SK-N-SH (cell line): ENCODE results near the gene DAPK3. TPM values are rescaled to one million over a fixed set of nuclear protein-coding genes. Genes with fewer than 3 reads are reported as not detected.
A peak's percentile ranks its signal among the peaks of the same experiment; 100 is the strongest.

Source experiments
- ELF1 ChIP-seq: IDR thresholded peaks from 2 replicates; pipeline ENCODE4 v1.4.0; 2012
- JUND ChIP-seq: IDR thresholded peaks from 2 replicates; pipeline ENCODE4 v1.4.0; 2012
- MXI1 ChIP-seq: IDR thresholded peaks from 2 replicates; pipeline ENCODE4 v1.6.1; 2012; ENCODE audit warnings: mild to moderate bottlenecking, low read depth, low read length, improper control_type of control experiment
- NFIC ChIP-seq: IDR thresholded peaks from 2 replicates; pipeline ENCODE4 v1.4.0; 2012; ENCODE audit warnings: borderline replicate concordance
- RXRA ChIP-seq: IDR thresholded peaks from 2 replicates; pipeline ENCODE4 v1.4.0; 2012; ENCODE audit warnings: low read depth, mild to moderate bottlenecking, borderline replicate concordance
- SIN3A ChIP-seq: IDR thresholded peaks from 2 replicates; pipeline ENCODE4 v1.6.1; 2012; ENCODE audit warnings: low read depth, mild to moderate bottlenecking, low read length, moderate library complexity, borderline replicate concordance
- SMC3 ChIP-seq: IDR thresholded peaks from 2 replicates; pipeline ENCODE4 v1.6.1; 2012; ENCODE audit warnings: low read depth, low read length, improper control_type of control experiment
- TAF1 ChIP-seq: IDR thresholded peaks from 2 replicates; pipeline ENCODE4 v1.6.1; 2012; ENCODE audit warnings: low read depth, mild to moderate bottlenecking, low read length, moderate library complexity, borderline replicate concordance
- TCF12 ChIP-seq: IDR thresholded peaks from 2 replicates; pipeline ENCODE4 v1.4.0; 2012
- USF2 ChIP-seq: fragments of 150-350 bp; IDR thresholded peaks from 2 replicates; pipeline ENCODE4 v1.6.1; 2017; ENCODE audit warnings: antibody characterized with exemption, low read length, low read depth, borderline replicate concordance
- ZBTB33 ChIP-seq: IDR thresholded peaks from 2 replicates; pipeline ENCODE4 v1.4.0; 2012; ENCODE audit warnings: low read depth, borderline replicate concordance
- polyA plus RNA-seq, 3 experiments: library from polyadenylated mRNA; depleted of rRNA; stranded (reverse); fragments of >200 nt; gene quantifications; 2 replicates each; pipeline ENCODE4 v1.2.3, GENCODE V29; 2012
- TF ChIP-seq, protein P1 (sequence below): IDR thresholded peaks from 2 replicates; pipeline ENCODE4 v1.6.1; 2012; ENCODE audit warnings: mild to moderate bottlenecking, low read depth, low read length, moderate library complexity
- TF ChIP-seq, protein P2 (sequence below): IDR thresholded peaks from 2 replicates; pipeline ENCODE4 v1.4.0; 2012; ENCODE audit warnings: low read depth

Gene DAPK3
- polyA plus RNA-seq, 1 of the 3 experiments (the other 2 are of a cell fraction) = 142 TPM

GRCh38 chr19:3969435-3970312, 1.2 kb downstream of the DAPK3 start (continued):
- TF ChIP-seq NFIC (peak; percentile 72), USF2 (no peak), RXRA (no peak), SMC3 (no peak), ZBTB33 (no peak), JUND (peak; percentile 58), MXI1 (no peak), TCF12 (peak; percentile 53), SIN3A (no peak; the same call in 1 of the 2 replicates), TAF1 (peak; percentile 15; the same call in 1 of the 2 replicates), ELF1 (no peak)
- TF ChIP-seq, protein P1, sequence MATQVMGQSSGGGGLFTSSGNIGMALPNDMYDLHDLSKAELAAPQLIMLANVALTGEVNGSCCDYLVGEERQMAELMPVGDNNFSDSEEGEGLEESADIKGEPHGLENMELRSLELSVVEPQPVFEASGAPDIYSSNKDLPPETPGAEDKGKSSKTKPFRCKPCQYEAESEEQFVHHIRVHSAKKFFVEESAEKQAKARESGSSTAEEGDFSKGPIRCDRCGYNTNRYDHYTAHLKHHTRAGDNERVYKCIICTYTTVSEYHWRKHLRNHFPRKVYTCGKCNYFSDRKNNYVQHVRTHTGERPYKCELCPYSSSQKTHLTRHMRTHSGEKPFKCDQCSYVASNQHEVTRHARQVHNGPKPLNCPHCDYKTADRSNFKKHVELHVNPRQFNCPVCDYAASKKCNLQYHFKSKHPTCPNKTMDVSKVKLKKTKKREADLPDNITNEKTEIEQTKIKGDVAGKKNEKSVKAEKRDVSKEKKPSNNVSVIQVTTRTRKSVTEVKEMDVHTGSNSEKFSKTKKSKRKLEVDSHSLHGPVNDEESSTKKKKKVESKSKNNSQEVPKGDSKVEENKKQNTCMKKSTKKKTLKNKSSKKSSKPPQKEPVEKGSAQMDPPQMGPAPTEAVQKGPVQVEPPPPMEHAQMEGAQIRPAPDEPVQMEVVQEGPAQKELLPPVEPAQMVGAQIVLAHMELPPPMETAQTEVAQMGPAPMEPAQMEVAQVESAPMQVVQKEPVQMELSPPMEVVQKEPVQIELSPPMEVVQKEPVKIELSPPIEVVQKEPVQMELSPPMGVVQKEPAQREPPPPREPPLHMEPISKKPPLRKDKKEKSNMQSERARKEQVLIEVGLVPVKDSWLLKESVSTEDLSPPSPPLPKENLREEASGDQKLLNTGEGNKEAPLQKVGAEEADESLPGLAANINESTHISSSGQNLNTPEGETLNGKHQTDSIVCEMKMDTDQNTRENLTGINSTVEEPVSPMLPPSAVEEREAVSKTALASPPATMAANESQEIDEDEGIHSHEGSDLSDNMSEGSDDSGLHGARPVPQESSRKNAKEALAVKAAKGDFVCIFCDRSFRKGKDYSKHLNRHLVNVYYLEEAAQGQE = no peak
- TF ChIP-seq, protein P2, sequence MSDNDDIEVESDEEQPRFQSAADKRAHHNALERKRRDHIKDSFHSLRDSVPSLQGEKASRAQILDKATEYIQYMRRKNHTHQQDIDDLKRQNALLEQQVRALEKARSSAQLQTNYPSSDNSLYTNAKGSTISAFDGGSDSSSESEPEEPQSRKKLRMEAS = peak; percentile 67
